Measurements from ENCODE around the gene BCAP29.

DNA sequence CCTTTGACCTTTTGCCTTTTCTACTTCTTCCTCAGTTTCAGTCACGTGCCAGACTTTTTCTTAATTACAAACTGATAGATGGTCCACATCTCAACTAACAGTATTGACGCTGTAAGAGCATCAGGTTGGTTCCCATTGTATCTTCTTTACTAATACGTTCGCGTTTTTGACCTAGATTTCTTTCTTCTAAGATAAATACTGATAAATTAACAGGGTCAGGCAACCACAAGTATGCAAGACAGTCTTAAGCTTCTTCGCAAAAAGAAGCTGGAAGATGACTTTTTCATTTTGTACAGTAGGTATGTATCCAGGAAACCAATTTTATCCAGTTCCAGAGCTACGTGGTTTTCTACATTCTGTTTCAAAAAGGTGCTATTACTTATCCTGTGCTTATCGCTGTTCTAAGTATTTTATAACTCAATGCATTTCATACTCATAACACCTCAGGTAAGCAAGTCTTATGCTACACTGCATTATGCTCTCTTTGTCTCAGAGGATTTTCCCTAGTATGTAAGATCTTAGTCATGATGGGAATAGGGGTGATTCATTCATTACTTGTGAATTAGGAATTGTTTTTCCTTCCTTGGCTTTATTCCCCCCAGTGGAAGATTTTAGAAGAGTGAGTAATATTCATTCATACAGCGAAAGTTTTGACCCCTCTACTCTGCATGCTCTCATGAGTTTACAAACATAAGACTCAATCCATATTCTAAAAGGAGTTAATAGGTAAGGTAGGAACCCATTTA, 15.3 kb upstream of the BCAP29 start:
- TF ChIP-seq, protein P1, sequence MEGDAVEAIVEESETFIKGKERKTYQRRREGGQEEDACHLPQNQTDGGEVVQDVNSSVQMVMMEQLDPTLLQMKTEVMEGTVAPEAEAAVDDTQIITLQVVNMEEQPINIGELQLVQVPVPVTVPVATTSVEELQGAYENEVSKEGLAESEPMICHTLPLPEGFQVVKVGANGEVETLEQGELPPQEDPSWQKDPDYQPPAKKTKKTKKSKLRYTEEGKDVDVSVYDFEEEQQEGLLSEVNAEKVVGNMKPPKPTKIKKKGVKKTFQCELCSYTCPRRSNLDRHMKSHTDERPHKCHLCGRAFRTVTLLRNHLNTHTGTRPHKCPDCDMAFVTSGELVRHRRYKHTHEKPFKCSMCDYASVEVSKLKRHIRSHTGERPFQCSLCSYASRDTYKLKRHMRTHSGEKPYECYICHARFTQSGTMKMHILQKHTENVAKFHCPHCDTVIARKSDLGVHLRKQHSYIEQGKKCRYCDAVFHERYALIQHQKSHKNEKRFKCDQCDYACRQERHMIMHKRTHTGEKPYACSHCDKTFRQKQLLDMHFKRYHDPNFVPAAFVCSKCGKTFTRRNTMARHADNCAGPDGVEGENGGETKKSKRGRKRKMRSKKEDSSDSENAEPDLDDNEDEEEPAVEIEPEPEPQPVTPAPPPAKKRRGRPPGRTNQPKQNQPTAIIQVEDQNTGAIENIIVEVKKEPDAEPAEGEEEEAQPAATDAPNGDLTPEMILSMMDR (IDR thresholded peaks at IDR 0.05; ENCODE audit: insufficient read depth, low read length, poor library complexity, severe bottlenecking) = no peak
- TF ChIP-seq EZH2phosphoT487 (conservative IDR thresholded peaks at IDR 0.05; ENCODE audit: low read length) = no peak

Data from SU-DHL-6 (cell line).